GM12878 (cell line): ENCODE measurements around the gene ZFYVE19. TPM values are rescaled to one million over a fixed set of nuclear protein-coding genes. Genes with fewer than 3 reads are reported as not detected.

Source experiments
- ATAC-seq: fragments of 200-7000 bp; cut with Tn5 transposase; 3 replicates; pipeline ENCODE4 v1.9.1; 2020; ENCODE audit warnings: mild to moderate bottlenecking, moderate library complexity
- BruUV-seq: library from RNA; stranded (reverse); fragments of 400-500 nt; replicated peaks from 2 replicates; lab custom pipeline; 2021; lab: Mats Ljungman, UMichigan
- CTCF ChIA-PET: fragments of 300-600 bp; sonication (Branson Sonifier 250); formaldehyde crosslinking; extraction: SDS; loops from one replicate; lab custom pipeline; 2021; ENCODE audit warnings: inconsistent platforms; lab: Yijun Ruan, JAX
- POLR2A ChIA-PET: fragments of 350-600 bp; formaldehyde crosslinking; extraction: SDS; loops from one replicate; lab custom pipeline; 2021; ENCODE audit warnings: inconsistent platforms; lab: Charles Lee
- RAD21 ChIA-PET: fragments of 300-600 bp; sonication (Branson Sonifier 250); formaldehyde crosslinking; loops from one replicate; lab custom pipeline; 2023; ENCODE audit warnings: antibody characterized with exemption; ENCODE audit not compliant: unreplicated experiment; lab: Charles Lee
- SMC1A ChIA-PET: fragments of 300-600 bp; sonication (Branson Sonifier 250); formaldehyde crosslinking; loops from one replicate; lab custom pipeline; 2023; ENCODE audit not compliant: unreplicated experiment, uncharacterized antibody; lab: Charles Lee
- DNase-seq: peaks from one replicate; pipeline ENCODE4 v3.0.0-alpha.2; 2011; ENCODE audit warnings: low read depth, low spot score
- FAIRE-seq: peaks from 3 replicates; lab custom pipeline; 2011; peaks lifted over from hg19 to GRCh38; lab: Jason Lieb, UNC
- H2AFZ ChIP-seq: 2 replicates; pipeline ENCODE4 v1.6.0; 2011; ENCODE audit warnings: low read depth, low read length, control low read depth; ENCODE audit not compliant: control insufficient read depth
- H3K27ac ChIP-seq: 2 replicates; pipeline ENCODE4 v1.5.1; 2011; ENCODE audit warnings: control low read depth; ENCODE audit not compliant: control insufficient read depth, insufficient read depth
- H3K27me3 ChIP-seq, 2 experiments: replicated peaks in 1 of 2; 2 replicates each; pipeline versions ENCODE4 v1.6.0 to v1.6.1; 2011; ENCODE audit warnings: low read length in 1 of 2; ENCODE audit not compliant: control insufficient read depth in 2 of 2, insufficient read depth in 2 of 2
- H3K36me3 ChIP-seq, 2 experiments: 2 replicates each; pipeline ENCODE4 v1.5.1; 2011; ENCODE audit warnings: low read length in 1 of 2; ENCODE audit not compliant: control insufficient read depth in 2 of 2, insufficient read depth in 2 of 2
- H3K4me1 ChIP-seq: 2 replicates; pipeline ENCODE4 v1.6.1; 2011; ENCODE audit warnings: mild to moderate bottlenecking, low read length, moderate library complexity, mixed read lengths; ENCODE audit not compliant: control insufficient read depth, insufficient read depth
- H3K4me2 ChIP-seq: 2 replicates; pipeline ENCODE4 v1.6.0; 2011; ENCODE audit warnings: control low read depth; ENCODE audit not compliant: control insufficient read depth, insufficient read depth
- H3K4me3 ChIP-seq: fragments of 200-600 bp; sonication (generic); 2 replicates; pipeline ENCODE4 v1.5.1; 2016
- H3K79me2 ChIP-seq: 2 replicates; pipeline ENCODE4 v1.6.0; 2011; ENCODE audit warnings: low read length; ENCODE audit not compliant: control insufficient read depth, insufficient read depth
- H3K9ac ChIP-seq: 2 replicates; pipeline ENCODE4 v1.8.0; 2011; ENCODE audit warnings: low read length, control low read depth, mixed read lengths; ENCODE audit not compliant: control insufficient read depth, insufficient read depth
- H3K9me3 ChIP-seq: replicated peaks from 3 replicates; pipeline ENCODE4 v1.5.1; 2011; ENCODE audit warnings: mild to moderate bottlenecking, low read length; ENCODE audit not compliant: control insufficient read depth, insufficient read depth
- H4K20me1 ChIP-seq: 2 replicates; pipeline ENCODE4 v1.6.0; 2011; ENCODE audit not compliant: control insufficient read depth, insufficient read depth
- RUNX3 ChIP-seq: IDR thresholded peaks from 2 replicates; pipeline ENCODE4 v1.6.1; 2012; ENCODE audit warnings: low read length, inconsistent platforms
- ZBTB4 ChIP-seq: fragments of 450-650 bp; formaldehyde crosslinking; IDR thresholded peaks from 2 replicates; pipeline ENCODE4 v1.4.0; 2022; ENCODE audit warnings: mild to moderate bottlenecking, moderate library complexity
- WGBS: methylation state at CpG from one replicate; pipeline ENCODE4 v1.1.6; 2016; ENCODE audit warnings: low lambda C conversion rate; ENCODE audit not compliant: insufficient replicate concordance, insufficient coverage; ENCODE audit errors: missing lambda C conversion rate; 5-methylcytosine and 5-hydroxymethylcytosine counted together
- in situ Hi-C: fragments of 300-500 bp; cut with MboI; formaldehyde crosslinking; loops from 9 replicates; pipeline ENCODE4 v1.14.3; 2018; ENCODE audit warnings: mixed read lengths
- intact Hi-C: fragments of 100-400 bp; cut with micrococcal nuclease; formaldehyde crosslinking; loops from one replicate; pipeline ENCODE4 v1.14.2; 2022; ENCODE audit not compliant: unreplicated experiment
- polyA plus RNA-seq, 11 experiments: library from polyadenylated mRNA; depleted of rRNA in 4 of 11; unstranded in 6 of 11; stranded (reverse) in 5 of 11; fragments of >200 nt; fragmentation: Nextera tagmentation in 4 of 11; fragmentation: Illumina TruSeq in 1 of 11; extraction: Ambion mirVana in 4 of 11; extraction: Trizol in 1 of 11; gene quantifications; 1 replicate in 1 of 11; 2 replicates in 10 of 11; pipeline versions ENCODE4 v1.2.1 to v1.2.3, GENCODE V29; 2011 to 2016; ENCODE audit warnings: inconsistent platforms in 2 of 11, missing spikeins in 2 of 11, low read depth in 1 of 11
- total RNA-seq, 4 experiments: library from RNA; depleted of rRNA in 3 of 4; stranded (reverse); fragments of >200 nt in 3 of 4; fragmentation: Illumina TruSeq in 1 of 4; extraction: Trizol in 1 of 4; gene quantifications; 2 replicates each; pipeline versions ENCODE4 v1.2.1 to v1.2.3, GENCODE V29; 2013 to 2021

ZFYVE19 gene
- total and polyA plus RNA-seq, 10 of the 15 experiments (the other 5 are each of a cell fraction or from before 2014, with no cell fraction given), result 1.7 to 36.3 (median 17.0) TPM

DNA sequence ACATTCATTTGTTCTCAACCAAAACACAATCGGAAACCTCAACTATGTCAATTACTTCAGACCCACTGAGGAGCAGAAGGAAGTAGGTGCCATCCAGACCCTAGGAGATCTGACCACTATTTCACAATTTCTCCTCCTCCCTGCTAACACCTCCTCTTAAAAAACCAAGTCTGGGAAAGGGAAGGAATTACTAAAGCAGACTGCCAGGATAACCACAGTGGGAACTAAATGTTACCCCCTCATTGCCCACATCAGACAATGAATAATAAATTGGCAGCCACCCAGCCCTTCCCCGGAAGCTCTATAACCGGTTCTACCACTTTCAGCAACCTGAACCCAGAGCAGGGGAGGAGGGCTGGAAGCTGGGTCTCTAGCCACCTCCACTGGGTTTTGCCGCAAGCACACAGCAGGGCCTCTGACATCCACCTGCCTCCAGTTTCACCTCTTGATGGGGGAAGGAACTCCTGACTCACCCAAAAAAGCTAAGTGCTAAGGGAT, 19.5 kb upstream of the ZFYVE19 start:
- no peak for ATAC-seq
- H3K27me3 ChIP-seq, result no peaks in the 10 kb centered on the region
- peaks cover 9% of the 10 kb centered on the region for H3K4me1 ChIP-seq
- H3K9ac ChIP-seq, result no peak overlapping the region
- no TSS peak for BruUV-seq
- peak overlapping the region; percentile 22; the same call in 1 of the 2 replicates for H3K4me2 ChIP-seq
- H4K20me1 ChIP-seq, result no peaks in the 10 kb centered on the region
- whole genome bisulfite sequencing, result 100% methylated on average over 4 of the region's 4 CpGs
- no peak overlapping the region for H3K4me3 ChIP-seq
- TF ChIP-seq RUNX3, result peak; percentile 37; the same call in 1 of the 2 replicates
- no peak for TF ChIP-seq ZBTB4 (CRISPR knock-in tag)
- ChIA-PET SMC1A (interaction anchor here (0.7 to 4.0 kb wide), 4 partner anchors 9 to 367 kb away, joined by 3 to 27 read pairs (median 10); no protein-coding TSS in a partner anchor), POLR2A (interaction anchor here (0.6 to 0.7 kb wide), 2 partner anchors 9 to 31 kb away, joined by 3 to 4 read pairs; no protein-coding TSS in a partner anchor), RAD21 (interaction anchor here (1.4 to 1.6 kb wide), 2 partner anchors 71 to 108 kb away, joined by 4 to 7 read pairs; no protein-coding TSS in a partner anchor), CTCF (interaction anchor here (1.4 to 6.6 kb wide), 5 partner anchors 14 to 108 kb away, joined by 3 to 45 read pairs (median 12); partner anchors contain the start of gene VPS18)
- FAIRE-seq, result peak; percentile 38
- no peak overlapping the region for H2AFZ ChIP-seq
- peaks cover 5% of the 10 kb centered on the region for H3K79me2 ChIP-seq
- no peaks in the 10 kb centered on the region for H3K9me3 ChIP-seq
- H3K27ac ChIP-seq, result no peak overlapping the region
- intact Hi-C loops (no loop called here), in situ Hi-C loops (loop anchor here (5.0 kb wide), 1 partner anchor 270 kb away; no protein-coding TSS in a partner anchor)
- peaks cover 0 to 7% of the 10 kb centered on the region in 2 experiments; a peak in 2 of 4 replicates for H3K36me3 ChIP-seq
- DNase-seq, result no peak
